HG03565 (cell line): Measurements from ENCODE around the gene OR6C76.
"Not testable (repeated sequence)": the region's sequence is repeated elsewhere in the genome, so short reads cannot be mapped to it uniquely, and the experiment has no call there.

Experiments
- ATAC-seq: cut with Tn5 transposase; IDR thresholded peaks from one replicate; pipeline ENCODE4 v1.9.1; 2021; ENCODE audit warnings: mild to moderate bottlenecking, moderate library complexity; ENCODE audit not compliant: unreplicated experiment

OR6C76 gene

DNA sequence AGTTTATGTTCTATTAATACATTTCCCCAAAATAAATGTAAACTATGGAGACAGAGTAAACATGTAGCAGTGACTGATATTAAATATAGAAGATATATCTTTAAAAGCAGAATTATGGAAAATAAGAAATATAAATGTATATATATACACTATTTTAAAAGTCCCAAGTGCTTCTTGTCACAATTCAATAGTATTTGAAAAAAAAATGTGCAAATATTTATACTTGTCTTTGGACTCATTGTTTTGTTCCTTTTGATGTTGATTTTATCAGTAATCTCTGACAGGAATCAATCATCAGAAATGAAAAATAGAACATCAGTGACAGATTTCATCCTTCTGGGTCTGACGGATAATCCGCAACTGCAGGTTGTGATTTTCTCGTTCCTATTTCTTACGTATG is at the start of gene OR6C76:
Gene OR6C76, plus strand, starts transcription at position 301 of the 400 bp plus-strand sequence. Its CDS starts 0 bp downstream, at position 301.
- ATAC-seq, result no peak

DNA sequence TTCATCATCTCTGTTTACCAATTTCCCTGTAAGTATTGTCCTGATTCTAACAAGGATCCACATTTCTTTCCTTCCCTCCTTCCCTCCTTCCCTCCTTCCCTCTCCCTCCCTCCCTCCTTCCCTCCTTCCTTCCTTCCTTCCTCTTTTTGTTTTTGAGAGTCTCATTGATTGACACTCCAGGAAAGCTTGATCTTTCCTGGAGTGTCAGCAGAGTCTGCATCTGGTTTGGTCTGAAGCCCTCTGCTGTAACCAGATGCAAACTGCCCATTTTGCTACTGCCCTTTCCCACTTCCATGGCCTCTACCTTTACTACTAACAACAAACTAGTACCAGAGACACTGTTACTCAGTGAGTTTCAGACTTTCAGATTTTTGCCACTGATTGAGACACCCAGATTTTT is 40.2 kb upstream of the OR6C76 start:
- ATAC-seq, result no peak

DNA sequence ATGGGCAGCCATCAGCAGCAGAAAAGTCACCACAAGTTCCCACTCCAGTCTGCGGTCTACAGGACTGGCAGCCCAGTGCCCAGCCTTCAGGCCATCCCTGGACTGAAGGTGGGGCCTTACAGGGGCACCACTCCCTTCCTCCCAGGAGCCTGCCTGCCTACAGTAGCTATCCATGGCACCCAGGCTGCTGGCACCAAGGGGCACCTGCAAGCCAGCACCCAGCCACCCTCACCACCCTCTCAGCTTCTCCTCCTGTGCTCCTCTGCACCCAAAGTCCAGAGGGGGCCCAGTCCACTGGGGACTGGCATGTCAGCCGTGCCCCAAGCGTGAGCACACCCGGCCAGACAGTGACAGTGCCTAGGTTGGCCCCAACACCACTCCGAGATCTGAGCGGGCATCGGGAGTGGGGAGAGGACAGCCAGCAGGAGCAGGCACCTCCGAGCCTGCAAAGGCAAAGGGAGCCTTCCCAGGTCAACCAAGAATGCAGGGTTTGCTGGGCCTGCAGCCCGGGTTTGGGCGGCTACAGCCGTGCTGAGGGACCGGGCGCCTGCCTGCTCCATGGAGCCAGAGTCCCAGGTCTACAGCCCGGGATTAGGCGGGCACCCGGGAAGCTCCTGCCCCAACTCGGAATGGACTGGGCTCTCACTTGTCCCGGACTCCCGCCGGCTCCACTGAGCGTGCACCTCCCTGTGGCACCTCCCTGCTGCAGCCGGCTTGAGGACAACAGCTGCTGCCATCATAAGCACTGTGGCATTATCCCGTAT is 33.8 kb upstream of the OR6C76 start:
- ATAC-seq, result no peak

DNA sequence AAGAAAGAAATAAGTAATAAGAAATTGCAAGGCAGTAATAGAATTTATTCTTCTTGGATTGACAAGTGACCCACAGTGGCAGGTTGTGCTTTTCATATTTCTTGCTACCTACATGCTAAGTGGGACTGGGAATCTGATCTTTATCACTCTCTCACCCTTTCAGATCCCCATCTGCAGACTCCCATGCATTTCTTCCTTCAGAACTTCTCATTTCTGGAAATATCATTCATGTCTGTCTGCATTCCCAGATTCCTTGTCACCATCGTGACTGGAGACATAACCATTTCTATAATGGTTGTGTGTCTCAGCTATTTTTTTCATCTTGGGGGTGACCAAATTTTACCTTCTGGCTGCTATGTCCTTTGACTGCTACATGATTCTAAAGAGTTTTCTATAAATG is 29.7 kb upstream of the OR6C76 start:
- ATAC-seq, result no peak

DNA sequence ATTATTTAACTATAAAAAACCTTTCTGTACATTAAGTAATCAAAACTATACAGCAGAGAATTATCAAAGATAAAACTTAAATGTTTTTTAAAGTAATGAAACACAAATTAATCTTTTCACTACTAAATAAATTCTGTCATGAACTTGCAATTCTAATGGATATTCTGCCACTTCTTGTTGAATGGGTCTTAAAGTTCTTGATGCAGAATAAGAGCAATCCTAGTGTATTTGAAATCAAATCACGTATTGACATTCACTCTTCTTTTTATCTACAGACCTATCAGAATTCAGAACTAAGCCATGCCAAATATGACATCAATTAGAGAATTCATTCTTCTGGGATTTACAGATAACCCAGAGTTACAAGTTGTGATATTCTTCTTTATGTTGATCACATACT is 25.8 kb upstream of the OR6C76 start, which contains the start of gene OR6C65:
Gene OR6C65, plus strand, starts transcription at position 301 of the 400 bp plus-strand sequence. Its CDS starts 0 bp downstream, at position 301.
- no peak for ATAC-seq

DNA sequence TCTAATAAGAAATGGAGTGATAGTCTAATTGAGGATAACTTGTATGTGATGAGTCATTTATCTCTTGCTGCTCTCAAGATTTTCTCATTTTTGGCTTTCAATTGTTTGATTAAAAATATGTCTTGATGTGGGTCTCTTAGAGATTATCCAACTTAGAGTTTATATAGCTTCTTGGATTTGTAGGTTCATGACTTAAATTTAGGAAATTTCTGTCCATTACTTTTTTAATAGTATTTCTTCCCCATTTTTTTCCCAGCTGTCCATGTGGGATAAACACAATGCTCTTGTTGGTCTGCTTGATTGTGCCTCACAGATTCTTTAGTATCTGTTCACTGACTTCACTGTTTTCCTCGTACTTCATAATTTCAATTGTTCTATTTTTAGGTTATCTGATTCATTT is 18.2 kb upstream of the OR6C76 start:
- ATAC-seq, result no peak

DNA sequence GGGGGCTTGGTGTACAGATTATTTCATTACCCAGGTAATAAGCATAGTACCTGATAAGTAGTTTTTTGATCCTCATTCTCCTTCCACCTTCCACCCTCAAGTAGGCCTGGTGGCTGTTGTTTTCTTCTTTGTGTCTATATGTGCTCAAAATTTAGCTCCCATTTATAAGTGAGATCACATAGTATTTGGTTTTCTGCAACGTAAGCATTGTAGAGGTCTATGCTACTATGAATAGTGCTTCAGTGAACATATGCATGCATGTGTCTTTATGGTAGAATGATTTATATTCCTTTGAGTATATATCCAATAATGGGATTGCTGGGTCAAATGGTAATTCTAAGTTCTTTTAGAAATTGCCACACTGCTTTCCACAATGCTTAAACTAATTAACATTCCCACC is 16.9 kb upstream of the OR6C76 start:
- ATAC-seq, result not testable (repeated sequence)

DNA sequence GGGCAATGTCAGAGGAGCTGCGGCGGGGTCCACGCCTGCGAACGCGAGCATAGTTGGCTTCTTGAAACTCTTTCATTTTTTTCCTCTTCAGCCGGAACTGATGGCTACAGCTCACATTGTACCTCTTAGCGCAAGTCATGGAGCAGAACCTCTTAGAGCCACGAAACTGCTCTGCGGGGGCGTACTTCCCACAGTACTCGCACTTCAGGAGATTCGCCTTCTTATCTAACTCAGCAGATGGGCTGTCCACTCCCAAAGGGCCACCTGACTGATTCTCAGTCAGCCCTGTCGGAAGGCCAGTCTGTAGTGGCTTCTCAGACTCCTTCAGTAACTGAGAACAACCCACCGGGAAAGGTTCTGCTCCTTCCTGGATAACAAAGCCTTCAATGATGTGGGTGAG is 13.9 kb upstream of the OR6C76 start:
- ATAC-seq, result not testable (repeated sequence)

DNA sequence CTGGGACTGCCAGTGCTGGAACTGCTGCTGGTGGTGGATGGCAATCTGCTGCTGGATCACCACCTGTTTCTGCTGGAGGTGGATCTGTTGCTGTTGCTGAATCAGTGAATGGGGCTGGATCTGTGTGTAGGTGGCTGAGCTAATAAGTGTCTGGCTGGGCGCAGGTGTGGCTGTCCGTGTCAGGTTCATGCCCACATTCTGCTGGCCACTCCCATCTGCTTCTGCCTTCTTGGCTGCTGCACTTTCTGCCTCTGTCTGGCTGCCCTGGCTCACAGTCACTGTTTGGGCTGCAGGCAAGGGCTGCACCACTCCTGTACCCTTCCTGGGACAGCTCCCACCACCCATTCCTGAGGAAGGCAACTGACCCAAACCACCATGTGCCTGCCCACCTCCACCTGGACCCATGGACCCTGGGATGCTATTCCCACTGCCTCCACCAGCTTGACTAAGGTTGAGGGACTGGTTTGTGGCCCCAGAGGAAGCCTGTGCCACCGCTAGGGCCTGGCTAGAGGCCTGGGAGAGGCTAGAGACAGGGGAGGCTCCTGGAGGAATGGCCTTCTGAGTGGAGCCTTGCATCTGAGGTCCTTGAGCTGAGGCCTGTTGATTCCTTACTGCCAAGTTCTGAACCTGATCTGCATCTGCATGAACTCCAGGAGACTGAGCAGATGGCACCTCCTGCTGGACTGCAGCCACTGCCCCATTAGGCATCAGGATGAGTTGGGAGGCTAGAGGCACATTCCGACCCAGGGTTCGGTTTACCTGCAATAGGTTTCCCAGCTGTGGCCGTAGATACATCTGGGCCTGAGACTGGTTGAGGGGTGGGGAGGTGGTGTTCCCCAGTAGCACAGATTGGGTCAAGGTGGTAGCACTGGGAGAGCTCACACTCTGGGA is 12.3 kb upstream of the OR6C76 start:
- ATAC-seq, result not testable (repeated sequence)

DNA sequence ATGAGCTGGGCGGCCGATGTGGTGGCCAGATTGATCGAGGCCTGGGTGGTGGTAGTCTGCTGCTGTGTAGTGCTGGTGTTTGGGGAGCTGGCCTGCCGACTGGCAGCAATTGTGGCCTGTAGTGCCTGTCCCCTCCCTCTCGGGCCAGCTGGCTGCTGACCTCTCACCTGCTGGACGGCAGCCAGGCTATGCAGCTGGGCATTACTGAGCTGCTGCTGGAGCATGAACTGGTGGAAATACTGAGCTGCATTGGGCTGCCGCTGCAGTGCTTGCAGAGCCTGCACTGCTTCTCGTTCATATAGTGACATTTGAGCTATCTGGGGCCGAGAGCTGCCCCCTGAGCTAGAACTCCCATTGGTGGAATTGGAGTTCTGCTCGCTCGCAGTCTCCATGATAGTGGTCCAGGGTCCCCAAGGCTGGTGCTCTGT is 11.6 kb upstream of the OR6C76 start:
- not testable (repeated sequence) for ATAC-seq

DNA sequence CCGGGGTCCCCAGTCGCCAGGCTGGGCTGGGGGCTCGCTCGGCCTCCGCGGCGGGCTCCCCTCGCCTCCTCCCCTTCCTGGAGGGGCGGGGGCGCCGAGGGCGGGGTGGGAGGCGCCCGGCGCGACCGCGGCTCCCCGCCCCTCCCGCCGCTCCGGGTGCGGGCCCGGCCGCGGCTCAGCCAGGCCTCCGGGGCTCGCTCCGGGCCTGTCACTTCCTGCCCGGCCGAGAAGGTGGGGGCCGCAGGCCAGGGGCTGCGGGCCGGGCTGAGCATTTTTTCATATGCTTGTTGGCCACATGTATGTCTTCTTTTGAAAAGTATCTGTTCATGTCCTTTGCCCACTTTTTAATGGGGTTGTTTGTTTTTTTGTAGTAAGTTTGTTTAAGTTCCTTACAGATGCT is 11.2 kb upstream of the OR6C76 start:
- not testable (repeated sequence) for ATAC-seq

DNA sequence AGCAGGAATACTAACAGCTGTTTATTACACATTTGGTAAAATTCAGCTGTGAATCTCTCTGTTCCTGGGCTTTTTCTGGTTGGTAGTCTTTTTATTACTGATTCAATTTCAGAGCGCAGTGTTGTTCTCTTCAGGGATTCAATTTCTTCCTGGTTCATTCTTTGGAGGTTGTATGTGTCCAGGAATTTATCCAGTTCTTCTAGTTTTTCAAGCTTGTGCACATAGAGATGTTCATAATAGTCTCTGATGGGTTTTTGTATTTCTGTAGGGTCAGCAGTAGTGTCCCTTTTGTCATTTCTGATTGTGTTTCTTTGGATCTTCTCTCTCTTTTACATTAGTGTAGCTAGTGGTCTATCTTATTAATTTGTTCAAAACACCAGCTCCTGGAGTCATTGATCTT is 9.1 kb upstream of the OR6C76 start:
- no peak for ATAC-seq

DNA sequence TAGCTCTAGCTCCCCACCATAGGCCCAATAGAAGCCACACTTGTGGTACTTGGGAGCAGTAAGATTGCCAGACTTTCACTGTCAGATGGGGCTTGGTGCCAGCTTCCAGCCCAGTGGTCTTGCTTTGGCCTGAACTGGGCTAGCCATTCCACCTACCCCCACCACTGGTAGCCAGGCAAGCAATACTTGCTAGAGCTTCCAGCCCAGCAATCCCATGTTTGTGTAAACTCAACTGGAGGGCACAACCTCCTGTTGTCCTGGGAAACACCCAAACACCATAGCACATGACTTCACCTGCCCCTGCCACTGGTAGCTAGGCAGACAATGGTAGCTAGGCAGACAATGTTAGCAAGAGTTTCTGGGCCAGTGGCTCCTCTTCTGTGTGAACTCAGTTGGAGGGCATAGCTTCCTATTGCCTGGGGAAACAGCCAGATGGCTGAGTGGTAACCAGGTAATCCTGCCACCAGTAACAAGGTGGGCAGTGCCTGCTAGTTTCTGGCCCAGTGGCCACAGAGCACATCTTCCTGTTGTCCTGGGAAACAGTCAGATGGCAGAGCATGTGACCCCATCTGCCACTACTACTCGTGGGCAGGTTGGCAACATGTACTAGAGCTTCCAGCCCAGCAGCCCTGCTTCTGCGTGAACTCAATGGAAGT is 5.6 kb upstream of the OR6C76 start:
- no peak for ATAC-seq

DNA sequence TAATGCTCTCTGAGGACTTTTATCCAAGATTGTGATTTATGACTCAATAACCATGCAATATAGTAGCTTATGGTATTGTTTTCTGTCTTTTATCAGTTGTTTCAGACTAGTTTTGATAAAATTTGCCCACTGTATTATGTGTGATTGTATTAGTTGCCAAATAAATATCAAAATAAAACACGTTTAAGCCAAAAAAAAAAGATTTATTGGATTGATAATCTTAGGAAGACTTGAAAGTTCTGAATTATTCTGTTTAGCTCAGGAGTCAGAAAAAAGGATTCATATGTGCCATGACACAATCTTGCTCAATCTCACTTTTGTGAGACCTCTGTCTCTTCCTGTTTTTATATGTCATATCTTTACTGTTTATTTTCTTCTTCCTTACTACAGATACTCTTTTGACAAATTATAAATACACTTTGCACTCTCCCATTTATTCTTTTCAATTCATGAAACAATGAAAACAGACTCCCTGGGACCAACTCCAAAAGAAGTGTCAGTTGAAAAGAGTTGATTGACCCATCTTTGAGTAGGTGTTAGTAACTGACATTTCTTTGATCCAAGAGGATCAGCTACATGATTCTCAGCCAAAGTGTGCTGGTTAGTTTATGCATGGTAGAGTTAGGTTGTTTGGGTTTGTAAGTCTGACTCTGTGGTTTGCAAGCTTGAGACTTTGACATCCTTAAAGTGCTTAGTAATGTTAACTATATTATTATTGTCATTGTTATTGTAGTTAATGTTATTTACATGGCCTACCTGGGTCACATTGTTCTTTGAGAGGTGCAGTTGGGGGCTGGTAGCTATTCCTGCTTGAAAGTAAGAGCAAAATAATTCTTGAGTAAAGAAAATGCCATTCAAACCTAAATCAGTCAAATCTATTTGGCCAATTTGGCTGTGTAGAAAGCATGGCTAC is 2.5 kb downstream of the OR6C76 start:
- no peak for ATAC-seq

DNA sequence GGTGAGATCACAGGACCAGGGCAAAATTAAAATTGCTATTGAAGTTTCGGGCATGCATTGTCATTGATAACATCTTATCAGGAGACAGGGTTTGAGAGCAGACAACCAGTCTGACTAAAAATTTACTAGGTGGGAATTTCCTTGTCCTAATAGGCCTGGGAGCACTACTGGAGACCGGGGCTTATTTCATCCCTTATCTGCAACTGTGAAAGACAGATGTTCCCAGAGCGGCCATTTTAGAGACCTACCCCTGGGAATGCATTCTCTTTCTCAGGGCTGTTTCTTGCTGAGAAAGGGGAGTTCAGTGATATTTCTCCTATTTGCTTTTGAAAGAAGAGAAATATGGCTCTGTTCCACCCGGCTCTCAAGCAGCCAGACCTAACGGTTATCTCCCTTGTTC is 15.2 kb downstream of the OR6C76 start:
- ATAC-seq, result not testable (repeated sequence)

DNA sequence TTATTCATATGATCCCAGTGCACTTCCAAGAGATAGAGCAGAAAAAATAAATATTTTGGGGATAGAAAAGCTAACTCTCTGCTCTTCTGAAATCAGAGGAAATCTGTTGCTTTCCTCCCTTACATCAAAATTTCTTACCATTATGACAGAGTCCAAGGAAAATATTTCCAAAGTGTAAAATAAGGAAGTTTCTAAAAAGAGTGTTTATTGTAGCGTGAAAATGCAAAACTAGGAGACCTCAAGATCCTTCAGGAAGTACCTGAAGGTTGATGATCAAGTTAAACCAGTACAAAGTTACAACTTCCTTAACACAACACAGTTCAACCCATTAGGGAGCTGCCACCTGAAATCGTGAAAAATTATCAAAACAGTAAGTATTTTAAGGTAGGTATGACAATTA is 17.7 kb downstream of the OR6C76 start, which contains the start of gene OR6C2:
Gene OR6C2, plus strand, starts transcription at position 301 of the 400 bp plus-strand sequence. CDS start 8,138 bp downstream, outside the sequence.
- no peak for ATAC-seq

DNA sequence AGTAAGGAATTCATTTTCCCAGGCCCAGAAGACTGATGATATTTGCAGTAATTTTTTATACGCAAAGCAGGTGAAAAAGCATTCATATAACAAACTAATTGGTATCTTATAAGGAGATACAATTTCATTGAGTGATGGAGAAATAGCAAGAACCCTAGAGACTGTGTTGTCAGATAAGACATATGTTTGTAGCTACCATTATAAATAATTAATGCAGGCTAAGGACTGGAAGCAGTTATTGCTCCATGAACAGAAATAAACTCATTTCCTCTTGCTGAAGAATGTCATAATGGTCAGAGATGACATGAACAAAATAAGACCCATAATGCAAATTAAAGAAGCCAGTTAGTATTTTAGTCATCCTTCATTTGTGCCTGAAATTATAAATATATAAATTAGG is 19.3 kb downstream of the OR6C76 start:
- ATAC-seq, result no peak

DNA sequence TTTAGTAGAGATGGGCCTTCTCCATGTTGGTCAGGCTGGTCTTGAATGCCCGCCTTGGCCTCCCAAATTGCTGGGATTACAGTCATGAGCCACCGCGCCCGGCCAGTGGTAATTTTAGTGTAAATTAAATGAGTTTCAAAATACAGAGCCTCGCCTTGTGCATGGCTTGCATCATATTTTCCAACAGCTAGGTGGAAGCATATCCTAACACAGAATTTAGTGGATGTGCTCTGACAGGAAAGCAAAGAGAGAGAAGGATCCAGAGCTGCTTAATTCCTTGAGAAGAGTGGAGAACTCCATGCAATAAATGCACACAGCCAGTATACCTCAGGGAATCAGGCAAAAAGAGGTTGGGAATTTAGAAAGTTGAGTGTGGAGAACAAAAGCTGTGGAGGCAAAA is 20.3 kb downstream of the OR6C76 start:
- ATAC-seq, result no peak

DNA sequence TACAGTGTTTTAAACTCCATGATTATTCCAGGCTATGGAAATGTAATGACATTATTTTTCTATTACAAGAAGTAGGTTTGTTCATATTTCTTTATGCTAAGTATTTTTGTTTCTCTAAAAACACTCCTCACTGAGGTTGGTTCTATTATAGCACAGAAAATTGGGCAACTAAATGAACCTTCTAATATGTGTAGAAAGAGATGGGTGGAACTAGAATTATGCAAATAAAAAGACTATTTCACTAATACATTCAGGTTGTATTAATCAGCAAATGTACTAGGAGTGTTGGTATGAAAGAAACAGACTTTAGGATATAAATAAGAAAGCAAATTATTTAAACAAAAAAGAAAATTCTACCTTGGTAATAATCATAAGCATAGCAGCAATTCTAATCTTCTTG is 22.8 kb downstream of the OR6C76 start:
- ATAC-seq, result no peak

DNA sequence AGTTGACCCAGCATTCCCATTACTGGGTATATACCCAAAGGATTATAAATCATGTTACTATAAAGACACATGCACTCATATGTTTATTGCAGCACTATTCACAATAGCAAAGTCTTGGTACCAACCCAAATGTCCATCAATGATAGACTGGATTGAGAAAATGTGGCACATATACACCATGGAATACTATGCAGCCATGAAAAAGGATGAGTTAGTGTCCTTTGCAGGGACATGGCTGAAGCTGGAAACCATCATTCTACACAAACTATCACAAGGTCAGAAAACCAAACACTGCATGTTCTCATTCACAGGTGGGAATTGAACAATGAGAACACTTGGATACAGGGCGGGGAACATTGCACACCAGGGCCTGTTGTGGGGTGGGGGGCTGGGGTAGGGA is 38.9 kb downstream of the OR6C76 start:
- not testable (repeated sequence) for ATAC-seq
